Keratinocyte (primary cell): ENCODE results near the gene EIF4ENIF1.

Experiments used
- EZH2 ChIP-seq: IDR thresholded peaks from one replicate; pipeline ENCODE4 v1.6.1; 2012; ENCODE audit warnings: inconsistent platforms, mild to moderate bottlenecking, low read length, moderate library complexity
- TF ChIP-seq, protein P1 (sequence below), 3 experiments: IDR thresholded peaks in 1 of 3; conservative IDR thresholded peaks in 1 of 3; optimal IDR thresholded peaks in 1 of 3; 2 replicates in 2 of 3; 3 replicates in 1 of 3; pipeline versions ENCODE3 to v1.5.1; 2011; ENCODE audit warnings: low read length in 3 of 3, mild to moderate bottlenecking in 3 of 3, moderate library complexity in 2 of 3, control low read depth in 1 of 3, inconsistent platforms in 1 of 3; ENCODE audit not compliant: insufficient read depth in 2 of 3; ENCODE audit errors: extremely low read depth in 1 of 3

- TF ChIP-seq EZH2 = no peak
- TF ChIP-seq, protein P1, sequence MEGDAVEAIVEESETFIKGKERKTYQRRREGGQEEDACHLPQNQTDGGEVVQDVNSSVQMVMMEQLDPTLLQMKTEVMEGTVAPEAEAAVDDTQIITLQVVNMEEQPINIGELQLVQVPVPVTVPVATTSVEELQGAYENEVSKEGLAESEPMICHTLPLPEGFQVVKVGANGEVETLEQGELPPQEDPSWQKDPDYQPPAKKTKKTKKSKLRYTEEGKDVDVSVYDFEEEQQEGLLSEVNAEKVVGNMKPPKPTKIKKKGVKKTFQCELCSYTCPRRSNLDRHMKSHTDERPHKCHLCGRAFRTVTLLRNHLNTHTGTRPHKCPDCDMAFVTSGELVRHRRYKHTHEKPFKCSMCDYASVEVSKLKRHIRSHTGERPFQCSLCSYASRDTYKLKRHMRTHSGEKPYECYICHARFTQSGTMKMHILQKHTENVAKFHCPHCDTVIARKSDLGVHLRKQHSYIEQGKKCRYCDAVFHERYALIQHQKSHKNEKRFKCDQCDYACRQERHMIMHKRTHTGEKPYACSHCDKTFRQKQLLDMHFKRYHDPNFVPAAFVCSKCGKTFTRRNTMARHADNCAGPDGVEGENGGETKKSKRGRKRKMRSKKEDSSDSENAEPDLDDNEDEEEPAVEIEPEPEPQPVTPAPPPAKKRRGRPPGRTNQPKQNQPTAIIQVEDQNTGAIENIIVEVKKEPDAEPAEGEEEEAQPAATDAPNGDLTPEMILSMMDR (optimal IDR thresholded peaks at IDR 0.05 in 1 of 3, IDR thresholded peaks at IDR 0.05 in 1 of 3, conservative IDR thresholded peaks at IDR 0.05 in 1 of 3; ENCODE audit: extremely low read depth in 1 of 3, insufficient read depth in 2 of 3, low read length in 3 of 3) = no peak
These were observed 49.0 kb downstream of the EIF4ENIF1 start for GRCh38 chr22:31440681-31441080.
